Activated gamma-delta T cell treated with anti-CD3 and anti-CD28 coated beads, Interleukin-2, amount 50 U/mL, for 16 hours (primary cell): ENCODE data around the gene MYO18A.
"Not testable (repeated sequence)": the region's sequence is repeated elsewhere in the genome, so short reads cannot be mapped to it uniquely, and the experiment has no call there.

Source experiments
- DNase-seq: peaks from one replicate; pipeline ENCODE4 v3.0.0-alpha.2; 2020; ENCODE audit warnings: low read depth

Gene MYO18A

GRCh38 chr17:29180034-29180787 lies at the start of gene MYO18A:
Gene MYO18A, minus strand, starts transcription at chr17:29180398. Its CDS starts 13,458 bp downstream, at chr17:29166940.
- DNase-seq, result peak; percentile 62

GRCh38 chr17:29225396-29225795 lies 45.2 kb upstream of the MYO18A start:
- no peak for DNase-seq

GRCh38 chr17:29221338-29221737 lies 41.1 kb upstream of the MYO18A start:
- DNase-seq, result not testable (repeated sequence)

GRCh38 chr17:29219378-29220047 lies 39.3 kb upstream of the MYO18A start:
- DNase-seq, result peak; percentile 57

- no peak for DNase-seq
These were observed 36.7 kb upstream of the MYO18A start for GRCh38 chr17:29216856-29217255.

GRCh38 chr17:29216181-29216580 lies 36.0 kb upstream of the MYO18A start:
- no peak for DNase-seq

GRCh38 chr17:29215717-29216116 lies 35.5 kb upstream of the MYO18A start:
- DNase-seq, result no peak

- no peak for DNase-seq
These were observed 35.0 kb upstream of the MYO18A start for GRCh38 chr17:29215174-29215573.

- DNase-seq, result no peak
These were observed 34.3 kb upstream of the MYO18A start for GRCh38 chr17:29214215-29215146.

- DNase-seq, result no peak
These were observed 32.5 kb upstream of the MYO18A start for GRCh38 chr17:29212681-29213121.

- no peak for DNase-seq
These were observed 32.0 kb upstream of the MYO18A start for GRCh38 chr17:29212094-29212631.

- no peak for DNase-seq
These were observed 30.7 kb upstream of the MYO18A start for GRCh38 chr17:29210879-29211278.

- DNase-seq, result no peak
These were observed 28.9 kb upstream of the MYO18A start for GRCh38 chr17:29209073-29209472.

GRCh38 chr17:29207975-29208374 lies 27.8 kb upstream of the MYO18A start:
- DNase-seq, result no peak

GRCh38 chr17:29205047-29205446 lies 24.8 kb upstream of the MYO18A start:
- no peak for DNase-seq

GRCh38 chr17:29204068-29204804 lies 24.0 kb upstream of the MYO18A start:
- not testable (repeated sequence) for DNase-seq

GRCh38 chr17:29197516-29198272 lies 17.5 kb upstream of the MYO18A start:
- no peak for DNase-seq

GRCh38 chr17:29196769-29197515 lies 16.7 kb upstream of the MYO18A start:
- DNase-seq, result no peak

- DNase-seq, result no peak
These were observed 15.4 kb upstream of the MYO18A start for GRCh38 chr17:29195465-29196081.
